Fibroblast of the aortic adventitia (primary cell): Measurements from ENCODE around the gene PIK3CB. TPM values are rescaled to one million over a fixed set of nuclear protein-coding genes. Genes with fewer than 3 reads are reported as not detected.

ENCODE experiments used
- DNase-seq: peaks from one replicate; pipeline ENCODE4 v3.0.0-alpha.2; 2010; ENCODE audit warnings: low read depth
- H3K4me3 ChIP-seq: 2 replicates; pipeline ENCODE4 v1.5.1; 2011; ENCODE audit warnings: low read depth, mild to moderate bottlenecking, control low read depth, low read length, moderate library complexity
- total RNA-seq: library from RNA; depleted of rRNA; stranded (reverse); fragments of >200 nt; gene quantifications from 2 replicates; pipeline ENCODE4 v1.2.3, GENCODE V29; 2012; ENCODE audit warnings: low replicate concordance
- TF ChIP-seq, protein P1 (sequence below): IDR thresholded peaks from 2 replicates; pipeline ENCODE4 v1.5.1; 2011; ENCODE audit warnings: mild to moderate bottlenecking, low read length, control low read depth, inconsistent platforms; ENCODE audit not compliant: insufficient read depth

The PIK3CB gene
- total RNA-seq, 1 donor, result 9.9 TPM

- DNase-seq, result peak; percentile 11
- TF ChIP-seq, protein P1, sequence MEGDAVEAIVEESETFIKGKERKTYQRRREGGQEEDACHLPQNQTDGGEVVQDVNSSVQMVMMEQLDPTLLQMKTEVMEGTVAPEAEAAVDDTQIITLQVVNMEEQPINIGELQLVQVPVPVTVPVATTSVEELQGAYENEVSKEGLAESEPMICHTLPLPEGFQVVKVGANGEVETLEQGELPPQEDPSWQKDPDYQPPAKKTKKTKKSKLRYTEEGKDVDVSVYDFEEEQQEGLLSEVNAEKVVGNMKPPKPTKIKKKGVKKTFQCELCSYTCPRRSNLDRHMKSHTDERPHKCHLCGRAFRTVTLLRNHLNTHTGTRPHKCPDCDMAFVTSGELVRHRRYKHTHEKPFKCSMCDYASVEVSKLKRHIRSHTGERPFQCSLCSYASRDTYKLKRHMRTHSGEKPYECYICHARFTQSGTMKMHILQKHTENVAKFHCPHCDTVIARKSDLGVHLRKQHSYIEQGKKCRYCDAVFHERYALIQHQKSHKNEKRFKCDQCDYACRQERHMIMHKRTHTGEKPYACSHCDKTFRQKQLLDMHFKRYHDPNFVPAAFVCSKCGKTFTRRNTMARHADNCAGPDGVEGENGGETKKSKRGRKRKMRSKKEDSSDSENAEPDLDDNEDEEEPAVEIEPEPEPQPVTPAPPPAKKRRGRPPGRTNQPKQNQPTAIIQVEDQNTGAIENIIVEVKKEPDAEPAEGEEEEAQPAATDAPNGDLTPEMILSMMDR, result no peak
- H3K4me3 ChIP-seq, result no peak overlapping the region
Measured at GRCh38 chr3:138769616-138770015, 65.1 kb downstream of the PIK3CB start.

GRCh38 chr3:138768946-138769345 lies 65.8 kb downstream of the PIK3CB start:
- TF ChIP-seq, protein P1, result no peak
- no peak for DNase-seq
- H3K4me3 ChIP-seq, result no peak overlapping the region

- no peak for DNase-seq
Measured at GRCh38 chr3:138768125-138768524, 66.6 kb downstream of the PIK3CB start.

GRCh38 chr3:138767498-138768104 lies 67.1 kb downstream of the PIK3CB start:
- no peak overlapping the region for H3K4me3 ChIP-seq
- no peak for DNase-seq
- TF ChIP-seq, protein P1, result no peak

More at GRCh38 chr3:138768125-138768524, 66.6 kb downstream of the PIK3CB start:
- TF ChIP-seq, protein P1, result no peak
- no peak overlapping the region for H3K4me3 ChIP-seq

- no peak for DNase-seq
- no peak overlapping the region for H3K4me3 ChIP-seq
- TF ChIP-seq, protein P1, result no peak
Measured at GRCh38 chr3:138761002-138761401, 73.7 kb downstream of the PIK3CB start.

DNA sequence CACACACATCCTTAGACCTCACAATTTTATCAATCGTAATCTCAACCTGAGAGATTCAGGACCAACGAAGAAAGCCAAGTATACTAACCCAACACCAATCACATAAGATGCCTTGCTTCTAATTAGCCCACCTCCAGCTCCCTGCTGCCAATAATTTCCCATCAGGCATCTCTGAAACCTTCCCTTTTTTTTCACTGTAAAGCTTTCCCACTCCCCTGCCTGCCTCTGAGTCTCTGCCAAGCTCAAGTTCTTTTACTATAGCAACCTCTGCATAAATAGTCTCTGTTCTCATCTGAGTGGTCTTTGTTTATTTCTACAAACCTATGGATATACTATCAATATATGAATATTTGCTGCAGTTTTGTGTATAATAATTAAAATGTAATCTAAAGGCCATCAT lies 86.5 kb downstream of the PIK3CB start:
- H3K4me3 ChIP-seq, result no peak overlapping the region
- no peak for DNase-seq
- TF ChIP-seq, protein P1, result no peak

- no peak for DNase-seq
- TF ChIP-seq, protein P1, result no peak
Measured at GRCh38 chr3:138747225-138747624, 87.5 kb downstream of the PIK3CB start.

More at GRCh38 chr3:138747225-138747624, 87.5 kb downstream of the PIK3CB start:
- no peak overlapping the region for H3K4me3 ChIP-seq
